Lung (tissue), 12 donors: ENCODE measurements around the gene COL6A1. TPM values are rescaled to one million over a fixed set of nuclear protein-coding genes. Genes with fewer than 3 reads are reported as not detected.

Experiments used
- ATAC-seq: fragments of 200-7000 bp; cut with Tn5 transposase; one replicate; pipeline ENCODE4 v1.9.1; 2020; ENCODE audit warnings: moderate number of reproducible peaks; ENCODE audit not compliant: insufficient read depth, low FRiP score
- DNase-seq, 3 donors: peaks; one replicate each; pipeline ENCODE4 v3.0.0-alpha.2; 2013 to 2017
- H3K27ac ChIP-seq, 2 donors: one replicate each; pipeline ENCODE4 v1.5.1; 2013; ENCODE audit warnings: mild to moderate bottlenecking in 2 of 2, moderate library complexity in 2 of 2, control low read depth in 1 of 2, inconsistent platforms in 1 of 2, low read depth in 1 of 2, low read length in 1 of 2
- H3K27me3 ChIP-seq, 3 donors: one replicate each; pipeline ENCODE4 v1.5.1; 2013; ENCODE audit warnings: low read length in 2 of 3; ENCODE audit not compliant: control insufficient read depth in 3 of 3, insufficient read depth in 3 of 3
- H3K36me3 ChIP-seq, 4 donors: one replicate each; pipeline ENCODE4 v1.5.1; 2013; ENCODE audit warnings: low read length in 4 of 4, mild to moderate bottlenecking in 1 of 4, moderate library complexity in 1 of 4; ENCODE audit not compliant: control insufficient read depth in 4 of 4, insufficient read depth in 4 of 4
- H3K4me1 ChIP-seq, 5 donors: one replicate each; pipeline ENCODE4 v1.5.1; 2013; ENCODE audit warnings: low read length in 5 of 5, mild to moderate bottlenecking in 2 of 5, moderate library complexity in 1 of 5; ENCODE audit not compliant: control insufficient read depth in 5 of 5, insufficient read depth in 5 of 5
- H3K4me3 ChIP-seq: one replicate; pipeline ENCODE4 v1.5.1; 2013; ENCODE audit warnings: mild to moderate bottlenecking, control low read depth, moderate library complexity
- H3K9ac ChIP-seq, 2 donors: one replicate each; pipeline ENCODE4 v1.5.1; 2013; ENCODE audit warnings: low read length in 2 of 2, control low read depth in 1 of 2; ENCODE audit not compliant: insufficient read depth in 1 of 2
- H3K9me3 ChIP-seq, 4 donors: one replicate each; pipeline ENCODE4 v1.5.1; 2013; ENCODE audit warnings: low read length in 3 of 4, mild to moderate bottlenecking in 1 of 4, moderate library complexity in 1 of 4; ENCODE audit not compliant: control insufficient read depth in 4 of 4, insufficient read depth in 3 of 4
- WGBS, 2 donors: extraction: QIAGEN DNeasy Blood & Tissue Kit; methylation state at CpG; one replicate each; pipeline ENCODE4 v1.1.7; 2013; 5-methylcytosine and 5-hydroxymethylcytosine counted together
- polyA plus RNA-seq, 2 donors: library from polyadenylated mRNA; stranded (reverse); fragments of 200-250 nt; gene quantifications; one replicate each; pipeline ENCODE4 v1.2.1, GENCODE V29; 2013
- total RNA-seq, 2 donors: library from RNA; depleted of rRNA in 1 of 2; stranded (reverse); fragments of >200 nt in 1 of 2; gene quantifications; one replicate each; pipeline ENCODE4 v1.2.1, GENCODE V29; 2014 to 2021
- TF ChIP-seq, protein P1 (sequence below): IDR thresholded peaks from 2 replicates; pipeline ENCODE4 v1.5.1; 2012; ENCODE audit warnings: mild to moderate bottlenecking; ENCODE audit errors: control extremely low read depth, extremely low read depth
- donor health status: control.
- donor health status: control.
- donor health status: Bipolar disorder and iron deficiency.
- donor health status: healthy.
- donor health status: DM: yes; HTN: yes; CAD: no.

The COL6A1 gene
- total and polyA plus RNA-seq, 4 donors: 107 to 399 (median 172) TPM

DNA sequence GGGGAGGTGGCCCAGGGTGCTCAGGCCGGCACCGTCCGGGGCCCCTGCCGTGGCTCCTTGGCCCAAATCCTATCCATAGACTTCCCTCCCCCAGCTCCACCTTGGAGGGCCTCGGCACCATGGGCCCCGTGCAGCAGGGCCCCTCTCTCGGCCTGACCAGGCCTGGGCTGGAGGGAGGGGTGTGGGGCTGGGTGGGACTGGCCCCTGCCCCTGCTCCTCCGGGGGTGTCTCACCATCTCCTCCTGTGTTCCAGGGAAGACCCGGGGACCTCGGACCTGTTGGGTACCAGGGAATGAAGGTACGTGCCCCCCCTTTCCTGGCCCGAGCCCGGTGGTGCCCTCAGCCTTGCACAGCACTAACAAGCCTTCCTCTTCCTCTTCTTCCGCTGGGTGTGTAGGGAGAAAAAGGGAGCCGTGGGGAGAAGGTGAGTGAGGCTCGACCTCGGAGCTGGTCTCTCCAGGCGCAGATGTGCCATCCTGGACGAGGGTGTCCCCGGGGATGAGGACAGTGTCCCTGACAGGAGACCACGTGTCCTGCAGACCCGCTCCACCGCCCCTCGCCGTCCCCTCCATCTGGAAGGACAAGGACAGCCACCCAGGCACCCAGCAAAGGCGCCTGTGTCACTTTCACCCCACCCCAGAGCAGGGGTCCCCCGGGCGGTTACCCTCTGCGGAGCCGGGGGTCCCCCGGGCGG lies 7.9 kb downstream of the COL6A1 start:
- H3K9ac ChIP-seq: no peak overlapping the region
- no peak overlapping the region for H3K4me3 ChIP-seq
- H3K36me3 ChIP-seq: peaks cover 0 to 47% (median 19%) of the 10 kb centered on the region in 4 donors
- no peak for ATAC-seq
- no peaks in the 10 kb centered on the region for H3K27me3 ChIP-seq
- no peak overlapping the region for H3K27ac ChIP-seq
- H3K9me3 ChIP-seq: no peaks in the 10 kb centered on the region
- TF ChIP-seq, protein P1, sequence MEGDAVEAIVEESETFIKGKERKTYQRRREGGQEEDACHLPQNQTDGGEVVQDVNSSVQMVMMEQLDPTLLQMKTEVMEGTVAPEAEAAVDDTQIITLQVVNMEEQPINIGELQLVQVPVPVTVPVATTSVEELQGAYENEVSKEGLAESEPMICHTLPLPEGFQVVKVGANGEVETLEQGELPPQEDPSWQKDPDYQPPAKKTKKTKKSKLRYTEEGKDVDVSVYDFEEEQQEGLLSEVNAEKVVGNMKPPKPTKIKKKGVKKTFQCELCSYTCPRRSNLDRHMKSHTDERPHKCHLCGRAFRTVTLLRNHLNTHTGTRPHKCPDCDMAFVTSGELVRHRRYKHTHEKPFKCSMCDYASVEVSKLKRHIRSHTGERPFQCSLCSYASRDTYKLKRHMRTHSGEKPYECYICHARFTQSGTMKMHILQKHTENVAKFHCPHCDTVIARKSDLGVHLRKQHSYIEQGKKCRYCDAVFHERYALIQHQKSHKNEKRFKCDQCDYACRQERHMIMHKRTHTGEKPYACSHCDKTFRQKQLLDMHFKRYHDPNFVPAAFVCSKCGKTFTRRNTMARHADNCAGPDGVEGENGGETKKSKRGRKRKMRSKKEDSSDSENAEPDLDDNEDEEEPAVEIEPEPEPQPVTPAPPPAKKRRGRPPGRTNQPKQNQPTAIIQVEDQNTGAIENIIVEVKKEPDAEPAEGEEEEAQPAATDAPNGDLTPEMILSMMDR: no peak
- WGBS, 2 donors: 91 to 94% methylated on average over 20 to 32 of the region's 32 CpGs
- DNase-seq: peak in 1 of 3 donors; percentile 9
- H3K4me1 ChIP-seq: peaks cover 0 to 5% (median 0%) of the 10 kb centered on the region in 5 donors

- H3K4me1 ChIP-seq: no peaks in the 10 kb centered on the region
- TF ChIP-seq, protein P1: no peak
- DNase-seq: no peak
- WGBS, 2 donors: 88 to 89% methylated on average over 25 to 30 of the region's 30 CpGs
- no peaks in the 10 kb centered on the region for H3K27me3 ChIP-seq
- no peak for ATAC-seq
- H3K36me3 ChIP-seq: peaks cover 0 to 45% (median 17%) of the 10 kb centered on the region in 4 donors
- H3K9ac ChIP-seq: no peak overlapping the region
- H3K4me3 ChIP-seq: no peak overlapping the region
- H3K27ac ChIP-seq: no peak overlapping the region
- H3K9me3 ChIP-seq: no peaks in the 10 kb centered on the region
Measured at GRCh38 chr21:45990049-45990711, 8.6 kb downstream of the COL6A1 start.

DNA sequence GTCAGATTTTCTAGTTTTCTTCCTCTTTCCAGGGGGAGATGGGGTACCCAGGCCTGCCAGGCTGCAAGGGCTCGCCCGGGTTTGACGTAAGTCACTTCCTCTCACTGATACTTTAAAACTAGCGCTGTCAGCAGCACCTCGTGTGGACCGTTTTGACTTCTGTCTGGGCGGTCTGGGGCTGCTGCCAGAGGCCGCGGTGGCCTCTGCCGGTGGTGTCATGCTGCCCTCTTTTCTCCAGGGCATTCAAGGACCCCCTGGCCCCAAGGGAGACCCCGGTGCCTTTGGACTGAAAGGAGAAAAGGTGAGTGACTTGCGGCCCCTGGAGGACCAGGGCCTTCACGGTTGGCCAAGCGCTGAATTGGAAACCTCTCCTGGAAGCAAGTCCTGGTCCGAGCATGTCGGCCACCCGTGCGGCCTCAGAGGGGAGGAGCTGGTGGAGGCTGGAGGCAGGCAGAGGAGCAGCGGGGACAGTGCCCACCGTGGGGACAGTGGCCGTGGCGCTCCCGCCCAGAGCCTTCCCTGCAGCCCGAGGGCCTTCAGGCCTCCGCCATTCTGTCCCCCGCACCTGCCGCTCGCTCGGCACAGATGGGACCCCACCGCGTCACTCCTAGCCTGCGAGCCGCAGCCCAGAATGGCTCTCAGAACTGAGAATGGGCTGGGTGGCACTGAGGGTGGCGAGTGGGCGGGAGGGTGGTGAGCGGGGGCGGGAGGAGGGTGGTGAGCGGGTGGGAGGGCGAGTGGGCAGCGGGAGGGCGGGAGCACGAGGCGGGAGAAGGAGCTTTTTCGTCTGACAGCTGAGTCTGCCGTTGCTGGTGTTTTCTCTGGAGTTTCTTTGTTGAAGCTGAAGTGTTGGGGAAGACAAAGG lies 9.4 kb downstream of the COL6A1 start:
- Histone ChIP-seq H3K27ac (no peak overlapping the region), H3K4me1 (no peaks in the 10 kb centered on the region), H3K9me3 (no peaks in the 10 kb centered on the region), H3K4me3 (no peak overlapping the region), H3K36me3 (peaks cover 0 to 38% (median 14%) of the 10 kb centered on the region in 4 donors), H3K9ac (no peak overlapping the region), H3K27me3 (no peaks in the 10 kb centered on the region)
- DNase-seq (peak in 1 of 3 donors; percentile 5), ATAC-seq (no peak)
- 84 to 85% methylated on average over 45 of the region's 45 CpGs for whole genome bisulfite sequencing, 2 donors
- TF ChIP-seq, protein P1: no peak
